HL-60/S4 (cell line): Measurements from ENCODE around the gene OCIAD1.
"Not testable (repeated sequence)": the region's sequence is repeated elsewhere in the genome, so short reads cannot be mapped to it uniquely, and the experiment has no call there.

ENCODE experiments used
- in situ Hi-C: fragments of 300-500 bp; cut with MboI; formaldehyde crosslinking; loops from 2 replicates; pipeline ENCODE4 v1.14.3; 2022; ENCODE audit warnings: low sequenced_read_pairs

The OCIAD1 gene

GRCh38 chr4:48816971-48817370, 13.9 kb upstream of the OCIAD1 start:
- in situ Hi-C loops = no loop called here

- in situ Hi-C loops = not testable (repeated sequence)
Observed at GRCh38 chr4:48821431-48821830, 9.5 kb upstream of the OCIAD1 start.

GRCh38 chr4:48827622-48828021, 3.3 kb upstream of the OCIAD1 start:
- in situ Hi-C loops = no loop called here

- in situ Hi-C loops = no loop called here
Observed at GRCh38 chr4:48831532-48832030, 693 bp downstream of the OCIAD1 start.

- in situ Hi-C loops = no loop called here
Observed at GRCh38 chr4:48832571-48832970, 1.7 kb downstream of the OCIAD1 start.

- in situ Hi-C loops = no loop called here
Observed at GRCh38 chr4:48836658-48837057, 5.8 kb downstream of the OCIAD1 start.

- in situ Hi-C loops = no loop called here
Observed at GRCh38 chr4:48841045-48841827, 10.3 kb downstream of the OCIAD1 start.

- in situ Hi-C loops = no loop called here
Observed at GRCh38 chr4:48844843-48845242, 14.0 kb downstream of the OCIAD1 start.

GRCh38 chr4:48848799-48849198, 17.9 kb downstream of the OCIAD1 start:
- in situ Hi-C loops = not testable (repeated sequence)

GRCh38 chr4:48851651-48852050, 20.8 kb downstream of the OCIAD1 start:
- in situ Hi-C loops = no loop called here

GRCh38 chr4:48853604-48854394, 22.9 kb downstream of the OCIAD1 start:
- in situ Hi-C loops = no loop called here

- in situ Hi-C loops = no loop called here
Observed at GRCh38 chr4:48854395-48854683, 23.5 kb downstream of the OCIAD1 start.

GRCh38 chr4:48854982-48855381, 24.1 kb downstream of the OCIAD1 start:
- in situ Hi-C loops = no loop called here

- in situ Hi-C loops = no loop called here
Observed at GRCh38 chr4:48858130-48858529, 27.2 kb downstream of the OCIAD1 start.

GRCh38 chr4:48862038-48862437, 31.1 kb downstream of the OCIAD1 start:
- in situ Hi-C loops = no loop called here

- in situ Hi-C loops = no loop called here
Observed at GRCh38 chr4:48862661-48863060, 31.8 kb downstream of the OCIAD1 start.

- in situ Hi-C loops = no loop called here
Observed at GRCh38 chr4:48863728-48864127, 32.8 kb downstream of the OCIAD1 start.

GRCh38 chr4:48864696-48865095, 33.8 kb downstream of the OCIAD1 start:
- in situ Hi-C loops = not testable (repeated sequence)

GRCh38 chr4:48877827-48878535, 47.1 kb downstream of the OCIAD1 start:
- in situ Hi-C loops = no loop called here

GRCh38 chr4:48879561-48880442, 48.9 kb downstream of the OCIAD1 start:
- in situ Hi-C loops = no loop called here

- in situ Hi-C loops = not testable (repeated sequence)
Observed at GRCh38 chr4:48881646-48882045, 50.8 kb downstream of the OCIAD1 start.
